PC-9 (cell line): ENCODE results near the gene AK5. TPM values are rescaled to one million over a fixed set of nuclear protein-coding genes. Genes with fewer than 3 reads are reported as not detected.

ENCODE experiments used
- BruUV-seq: library from RNA; stranded (reverse); fragments of 400-500 nt; replicated peaks from 2 replicates; lab custom pipeline; 2021; lab: Mats Ljungman, UMichigan
- CTCF ChIA-PET: fragments of 300-600 bp; sonication (Branson Sonifier 250); formaldehyde crosslinking; loops from one replicate; lab custom pipeline; 2022; ENCODE audit warnings: antibody characterized with exemption; lab: Charles Lee
- POLR2A ChIA-PET: fragments of 300-600 bp; sonication (Branson Sonifier 250); formaldehyde crosslinking; loops from one replicate; lab custom pipeline; 2022; ENCODE audit warnings: antibody characterized with exemption; ENCODE audit not compliant: unreplicated experiment; lab: Charles Lee
- DNase-seq, 2 experiments: peaks; one replicate each; pipeline versions ENCODE4 v3.0.0 to v3.0.0-alpha.2; 2015 to 2022; ENCODE audit warnings: mixed read lengths in 1 of 2
- H2AFZ ChIP-seq: fragments of 200-600 bp; sonication (generic); 2 replicates; pipeline ENCODE4 v1.8.1; 2017; ENCODE audit warnings: antibody characterized with exemption
- H3F3A ChIP-seq: fragments of 200-600 bp; sonication (generic); 2 replicates; pipeline ENCODE4 v1.8.1; 2017; ENCODE audit warnings: antibody characterized with exemption, mild to moderate bottlenecking, low read depth; ENCODE audit not compliant: insufficient read depth
- H3K27ac ChIP-seq: fragments of 200-600 bp; sonication (generic); 2 replicates; pipeline ENCODE4 v1.6.1; 2016; ENCODE audit warnings: mixed run types
- H3K27me3 ChIP-seq: fragments of 200-600 bp; sonication (generic); 2 replicates; pipeline ENCODE4 v1.6.1; 2016; ENCODE audit warnings: low read depth, mixed run types; ENCODE audit not compliant: insufficient read depth
- H3K36me3 ChIP-seq: fragments of 200-600 bp; sonication (generic); 2 replicates; pipeline ENCODE4 v1.6.1; 2016; ENCODE audit warnings: low read depth, mixed run types
- H3K4me1 ChIP-seq: fragments of 200-600 bp; sonication (generic); replicated peaks from 2 replicates; pipeline ENCODE4 v1.6.1; 2016; ENCODE audit warnings: mixed run types; ENCODE audit not compliant: insufficient read depth
- H3K4me2 ChIP-seq: fragments of 200-600 bp; sonication (generic); 2 replicates; pipeline ENCODE4 v1.6.1; 2017; ENCODE audit warnings: mixed run types
- H3K4me3 ChIP-seq: fragments of 200-600 bp; sonication (generic); 2 replicates; pipeline ENCODE4 v1.6.1; 2016; ENCODE audit warnings: mixed run types
- H3K79me2 ChIP-seq: fragments of 200-600 bp; sonication (generic); 2 replicates; pipeline ENCODE4 v1.6.1; 2017; ENCODE audit warnings: low read depth, mixed run types
- H3K9me2 ChIP-seq: fragments of 200-600 bp; sonication (generic); 2 replicates; pipeline ENCODE4 v1.8.1; 2017; ENCODE audit warnings: mild to moderate bottlenecking; ENCODE audit not compliant: insufficient read depth
- H3K9me3 ChIP-seq: fragments of 200-600 bp; sonication (generic); 2 replicates; pipeline ENCODE4 v1.8.1; 2016; ENCODE audit warnings: low read depth; ENCODE audit not compliant: insufficient read depth
- H4K20me1 ChIP-seq: fragments of 200-600 bp; sonication (generic); 2 replicates; pipeline ENCODE4 v1.8.1; 2017; ENCODE audit not compliant: insufficient read depth
- EZH2 ChIP-seq: fragments of 200-600 bp; sonication (generic); IDR thresholded peaks from 2 replicates; pipeline ENCODE4 v1.8.0; 2017; ENCODE audit warnings: antibody characterized with exemption, low read depth
- intact Hi-C: fragments of 100-400 bp; cut with micrococcal nuclease; formaldehyde crosslinking; loops from one replicate; pipeline ENCODE4 v1.10.0; 2022; ENCODE audit not compliant: unreplicated experiment
- total RNA-seq: library from RNA; stranded (reverse); gene quantifications from 2 replicates; pipeline ENCODE4 v1.2.3, GENCODE V29; 2021
- TF ChIP-seq, protein P1 (sequence below): fragments of 200-600 bp; sonication (generic); conservative IDR thresholded peaks from 2 replicates; pipeline ENCODE4 v1.6.1; 2017; ENCODE audit warnings: mixed run types, antibody characterized with exemption, mild to moderate bottlenecking, moderate library complexity

Gene AK5
- total RNA-seq, 1 experiment from 2014 or later = 1.2 TPM

DNA sequence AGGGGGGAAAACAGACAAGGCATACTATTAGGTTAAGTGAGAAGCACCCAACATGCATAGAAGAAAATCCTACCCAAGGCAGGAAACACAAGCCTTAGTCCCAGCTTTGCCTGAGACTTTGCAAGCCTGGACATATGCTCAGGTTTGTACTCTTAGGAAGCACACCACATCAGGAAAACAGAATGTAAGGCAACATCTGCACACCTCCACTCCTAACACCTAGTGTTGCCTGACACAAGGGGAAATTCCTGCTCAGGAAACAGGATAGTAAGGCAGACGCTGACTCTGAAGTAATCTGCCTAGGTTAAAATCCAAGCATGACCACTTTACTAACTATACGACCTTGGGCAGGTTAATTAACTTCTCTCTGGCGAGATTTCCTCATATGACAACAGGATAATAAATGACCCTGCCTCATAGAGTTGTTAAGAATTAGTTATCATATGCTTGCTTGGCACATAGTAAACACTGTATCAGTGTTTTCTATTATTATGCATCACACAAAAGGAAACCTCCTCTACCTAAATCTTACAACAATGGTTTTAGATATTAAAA is 280.9 kb downstream of the AK5 start:
- Histone ChIP-seq H3K4me2 (no peak overlapping the region), H3K9me2 (no peaks in the 10 kb centered on the region), H4K20me1 (0 out of 2 replicates have a peak, but pooled peaks cover 3% of the 10 kb centered on the region), H3F3A (peaks cover 5% of the 10 kb centered on the region), H3K4me3 (no peak overlapping the region), H3K9me3 (no peaks in the 10 kb centered on the region), H3K36me3 (peaks cover 45% of the 10 kb centered on the region), H3K79me2 (no peaks in the 10 kb centered on the region), H3K27me3 (no peaks in the 10 kb centered on the region), H3K27ac (no peak overlapping the region), H3K4me1 (no peaks in the 10 kb centered on the region), H2AFZ (no peak overlapping the region)
- POLR2A ChIA-PET = interaction anchor here (0.7 kb wide), 1 partner anchor 26 kb away, joined by 3 read pairs; no protein-coding TSS in a partner anchor
- intact Hi-C loops = no loop called here
- no peak for DNase-seq
- BruUV-seq = no TSS peak
- CTCF ChIA-PET = no interaction called here
- TF ChIP-seq, protein P1, sequence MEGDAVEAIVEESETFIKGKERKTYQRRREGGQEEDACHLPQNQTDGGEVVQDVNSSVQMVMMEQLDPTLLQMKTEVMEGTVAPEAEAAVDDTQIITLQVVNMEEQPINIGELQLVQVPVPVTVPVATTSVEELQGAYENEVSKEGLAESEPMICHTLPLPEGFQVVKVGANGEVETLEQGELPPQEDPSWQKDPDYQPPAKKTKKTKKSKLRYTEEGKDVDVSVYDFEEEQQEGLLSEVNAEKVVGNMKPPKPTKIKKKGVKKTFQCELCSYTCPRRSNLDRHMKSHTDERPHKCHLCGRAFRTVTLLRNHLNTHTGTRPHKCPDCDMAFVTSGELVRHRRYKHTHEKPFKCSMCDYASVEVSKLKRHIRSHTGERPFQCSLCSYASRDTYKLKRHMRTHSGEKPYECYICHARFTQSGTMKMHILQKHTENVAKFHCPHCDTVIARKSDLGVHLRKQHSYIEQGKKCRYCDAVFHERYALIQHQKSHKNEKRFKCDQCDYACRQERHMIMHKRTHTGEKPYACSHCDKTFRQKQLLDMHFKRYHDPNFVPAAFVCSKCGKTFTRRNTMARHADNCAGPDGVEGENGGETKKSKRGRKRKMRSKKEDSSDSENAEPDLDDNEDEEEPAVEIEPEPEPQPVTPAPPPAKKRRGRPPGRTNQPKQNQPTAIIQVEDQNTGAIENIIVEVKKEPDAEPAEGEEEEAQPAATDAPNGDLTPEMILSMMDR = no peak
- TF ChIP-seq EZH2 = no peak

DNA sequence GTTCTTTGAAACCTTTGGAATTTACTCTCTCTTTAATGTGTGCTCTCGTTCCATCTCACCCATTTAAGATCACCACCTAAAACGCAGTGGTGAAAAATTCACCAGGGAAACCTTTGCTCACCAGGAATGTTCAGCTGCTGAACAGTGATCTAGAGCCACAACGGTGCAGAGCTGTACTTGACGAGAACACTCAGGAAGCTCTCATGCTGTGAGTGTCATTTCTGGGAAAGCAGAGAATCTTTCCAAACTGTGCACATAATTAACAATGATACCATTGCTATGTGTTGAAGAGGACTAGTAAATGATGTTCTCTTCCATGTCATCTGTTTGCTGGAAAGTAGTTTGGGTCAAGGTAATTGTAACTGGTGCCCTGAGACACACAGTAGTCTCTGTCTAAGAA is 283.5 kb downstream of the AK5 start:
- ChIA-PET CTCF (no interaction called here), POLR2A (no interaction called here)
- no peaks in the 10 kb centered on the region for H3K9me2 ChIP-seq
- no peak overlapping the region for H3K4me3 ChIP-seq
- H2AFZ ChIP-seq = no peak overlapping the region
- no peaks in the 10 kb centered on the region for H3K9me3 ChIP-seq
- no peaks in the 10 kb centered on the region for H3K4me1 ChIP-seq
- H4K20me1 ChIP-seq = 0 out of 2 replicates have a peak, but pooled peaks cover 3% of the 10 kb centered on the region
- TF ChIP-seq, protein P1 = no peak
- TF ChIP-seq EZH2 = no peak
- no peak overlapping the region for H3K4me2 ChIP-seq
- no peak overlapping the region for H3K27ac ChIP-seq
- intact Hi-C loops = no loop called here
- no TSS peak for BruUV-seq
- DNase-seq = peak in 1 of 2 experiments; percentile 21
- H3F3A ChIP-seq = peaks cover 8% of the 10 kb centered on the region; the same call in 1 of the 2 replicates
- no peaks in the 10 kb centered on the region for H3K27me3 ChIP-seq
- H3K79me2 ChIP-seq = no peaks in the 10 kb centered on the region
- peaks cover 50% of the 10 kb centered on the region for H3K36me3 ChIP-seq

DNA sequence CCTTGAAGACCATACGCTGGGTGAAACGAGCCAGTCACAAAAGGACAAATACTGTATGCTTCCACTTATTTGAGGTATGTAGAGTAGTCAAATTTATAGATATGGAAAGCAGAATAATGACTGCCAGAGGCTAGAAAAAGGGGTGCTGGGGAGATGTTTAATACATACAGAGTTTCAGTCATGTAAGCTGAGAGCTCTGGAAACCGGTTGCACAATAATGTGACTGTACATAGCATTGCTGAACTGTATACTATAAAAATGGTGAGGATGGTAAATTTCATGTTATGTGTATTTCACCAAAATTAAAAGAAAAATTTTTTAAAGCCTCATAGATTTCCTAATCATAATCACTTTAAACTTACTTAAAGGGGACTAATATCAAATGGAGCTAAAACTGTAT is 289.8 kb downstream of the AK5 start:
- Histone ChIP-seq H3K4me2 (no peak overlapping the region), H3K9me2 (no peaks in the 10 kb centered on the region), H3K36me3 (peaks cover 56% of the 10 kb centered on the region), H3K27me3 (no peaks in the 10 kb centered on the region), H2AFZ (no peak overlapping the region), H3K4me1 (no peaks in the 10 kb centered on the region), H3K4me3 (no peak overlapping the region), H4K20me1 (0 out of 2 replicates have a peak, but pooled peaks cover 4% of the 10 kb centered on the region), H3K79me2 (no peaks in the 10 kb centered on the region), H3F3A (0 out of 2 replicates have a peak, but pooled peaks cover 3% of the 10 kb centered on the region), H3K9me3 (no peaks in the 10 kb centered on the region), H3K27ac (no peak overlapping the region)
- POLR2A ChIA-PET = no interaction called here
- BruUV-seq = no TSS peak
- intact Hi-C loops = loop anchor here (10.0 kb wide), 1 partner anchor 143 kb away; no protein-coding TSS in a partner anchor
- CTCF ChIA-PET = no interaction called here
- no peak for TF ChIP-seq EZH2
- TF ChIP-seq, protein P1 = no peak
- peak in 1 of 2 experiments; percentile 28 for DNase-seq
